Measurements from ENCODE around the gene MLF2. TPM values are rescaled to one million over a fixed set of nuclear protein-coding genes. Genes with fewer than 3 reads are reported as not detected.
A peak's percentile ranks its signal among the peaks of the same experiment; 100 is the strongest.

MLF2 gene
- polyA plus RNA-seq, 1 donor = 174 TPM

- Histone ChIP-seq H3K4me3 (ENCODE audit: low read length) (no peak overlapping the region), H3K27ac (ENCODE audit: low read length) (no peak overlapping the region), H3K9me3 (ENCODE audit: control insufficient read depth, low read depth, low read length) (no peaks in the 10 kb centered on the region), H3K27me3 (ENCODE audit: control insufficient read depth, insufficient read depth, low read length) (peaks cover 10% of the 10 kb centered on the region), H3K36me3 (ENCODE audit: control insufficient read depth, insufficient read depth, low read length) (peaks cover 26% of the 10 kb centered on the region), H3K4me1 (ENCODE audit: control insufficient read depth, insufficient read depth, low read length) (peaks cover 39% of the 10 kb centered on the region)
- WGBS (ENCODE audit: insufficient coverage, low lambda C conversion rate) = 100% methylated on average over 2 of the region's 12 CpGs
- no peak for DNase-seq
These were observed 18.8 kb upstream of the MLF2 start for GRCh38 chr12:6771509-6772330.

- no peak for DNase-seq
- Histone ChIP-seq H3K4me1 (ENCODE audit: control insufficient read depth, insufficient read depth, low read length) (peaks cover 33% of the 10 kb centered on the region), H3K27ac (ENCODE audit: low read length) (no peak overlapping the region), H3K9me3 (ENCODE audit: control insufficient read depth, low read depth, low read length) (no peaks in the 10 kb centered on the region), H3K4me3 (ENCODE audit: low read length) (no peak overlapping the region), H3K36me3 (ENCODE audit: control insufficient read depth, insufficient read depth, low read length) (peaks cover 26% of the 10 kb centered on the region), H3K27me3 (ENCODE audit: control insufficient read depth, insufficient read depth, low read length) (peaks cover 10% of the 10 kb centered on the region)
- no CpG with 5 or more reads among the region's 4 CpGs for WGBS (ENCODE audit: insufficient coverage, low lambda C conversion rate)
These were observed 18.2 kb upstream of the MLF2 start for GRCh38 chr12:6771091-6771495.

- H3K27me3 ChIP-seq (ENCODE audit: control insufficient read depth, insufficient read depth, low read length) = peaks cover 10% of the 10 kb centered on the region
- no peak overlapping the region for H3K4me3 ChIP-seq (ENCODE audit: low read length)
- no peak overlapping the region for H3K27ac ChIP-seq (ENCODE audit: low read length)
- peaks cover 34% of the 10 kb centered on the region for H3K4me1 ChIP-seq (ENCODE audit: control insufficient read depth, insufficient read depth, low read length)
- no peak for DNase-seq
- H3K36me3 ChIP-seq (ENCODE audit: control insufficient read depth, insufficient read depth, low read length) = peaks cover 26% of the 10 kb centered on the region
- WGBS (ENCODE audit: insufficient coverage, low lambda C conversion rate) = 100% methylated on average over 1 of the region's 10 CpGs
- H3K9me3 ChIP-seq (ENCODE audit: control insufficient read depth, low read depth, low read length) = no peaks in the 10 kb centered on the region
These were observed 17.7 kb upstream of the MLF2 start for GRCh38 chr12:6770600-6770999.

- Histone ChIP-seq H3K9me3 (ENCODE audit: control insufficient read depth, low read depth, low read length) (no peaks in the 10 kb centered on the region), H3K36me3 (ENCODE audit: control insufficient read depth, insufficient read depth, low read length) (peaks cover 26% of the 10 kb centered on the region), H3K4me3 (ENCODE audit: low read length) (no peak overlapping the region), H3K27ac (ENCODE audit: low read length) (no peak overlapping the region), H3K4me1 (ENCODE audit: control insufficient read depth, insufficient read depth, low read length) (peaks cover 34% of the 10 kb centered on the region), H3K27me3 (ENCODE audit: control insufficient read depth, insufficient read depth, low read length) (peaks cover 10% of the 10 kb centered on the region)
- no peak for DNase-seq
- no CpG with 5 or more reads among the region's 12 CpGs for WGBS (ENCODE audit: insufficient coverage, low lambda C conversion rate)
These were observed 17.2 kb upstream of the MLF2 start for GRCh38 chr12:6770094-6770493.

- H3K27ac ChIP-seq (ENCODE audit: low read length) = no peak overlapping the region
- peaks cover 34% of the 10 kb centered on the region for H3K4me1 ChIP-seq (ENCODE audit: control insufficient read depth, insufficient read depth, low read length)
- peaks cover 26% of the 10 kb centered on the region for H3K36me3 ChIP-seq (ENCODE audit: control insufficient read depth, insufficient read depth, low read length)
- 80% methylated on average over 1 of the region's 4 CpGs for WGBS (ENCODE audit: insufficient coverage, low lambda C conversion rate)
- H3K9me3 ChIP-seq (ENCODE audit: control insufficient read depth, low read depth, low read length) = no peaks in the 10 kb centered on the region
- DNase-seq = no peak
- peaks cover 10% of the 10 kb centered on the region for H3K27me3 ChIP-seq (ENCODE audit: control insufficient read depth, insufficient read depth, low read length)
- no peak overlapping the region for H3K4me3 ChIP-seq (ENCODE audit: low read length)
These were observed 16.7 kb upstream of the MLF2 start for GRCh38 chr12:6769666-6770065.

GRCh38 chr12:6768990-6769389 lies 16.0 kb upstream of the MLF2 start:
- Histone ChIP-seq H3K4me1 (ENCODE audit: control insufficient read depth, insufficient read depth, low read length) (peaks cover 38% of the 10 kb centered on the region), H3K36me3 (ENCODE audit: control insufficient read depth, insufficient read depth, low read length) (peaks cover 26% of the 10 kb centered on the region), H3K27ac (ENCODE audit: low read length) (peak overlapping the region; percentile 39), H3K27me3 (ENCODE audit: control insufficient read depth, insufficient read depth, low read length) (peaks cover 8% of the 10 kb centered on the region), H3K9me3 (ENCODE audit: control insufficient read depth, low read depth, low read length) (no peaks in the 10 kb centered on the region), H3K4me3 (ENCODE audit: low read length) (peak overlapping the region; percentile 82)
- WGBS (ENCODE audit: insufficient coverage, low lambda C conversion rate) = no CpG with 5 or more reads among the region's 6 CpGs
- DNase-seq = no peak

- no peaks in the 10 kb centered on the region for H3K9me3 ChIP-seq (ENCODE audit: control insufficient read depth, low read depth, low read length)
- peaks cover 26% of the 10 kb centered on the region for H3K36me3 ChIP-seq (ENCODE audit: control insufficient read depth, insufficient read depth, low read length)
- DNase-seq = no peak
- WGBS (ENCODE audit: insufficient coverage, low lambda C conversion rate) = 83% methylated on average over 1 of the region's 6 CpGs
- H3K4me3 ChIP-seq (ENCODE audit: low read length) = peak overlapping the region; percentile 82
- peaks cover 44% of the 10 kb centered on the region for H3K4me1 ChIP-seq (ENCODE audit: control insufficient read depth, insufficient read depth, low read length)
- H3K27me3 ChIP-seq (ENCODE audit: control insufficient read depth, insufficient read depth, low read length) = peaks cover 6% of the 10 kb centered on the region
- peak overlapping the region; percentile 39 for H3K27ac ChIP-seq (ENCODE audit: low read length)
These were observed 15.5 kb upstream of the MLF2 start for GRCh38 chr12:6768437-6768914.

GRCh38 chr12:6767353-6768319 lies 14.7 kb upstream of the MLF2 start:
- peak in 1 of 2 donors; percentile 69 for DNase-seq
- no peaks in the 10 kb centered on the region for H3K27me3 ChIP-seq (ENCODE audit: control insufficient read depth, insufficient read depth, low read length)
- peak overlapping the region; percentile 82 for H3K4me3 ChIP-seq (ENCODE audit: low read length)
- peaks cover 26% of the 10 kb centered on the region for H3K36me3 ChIP-seq (ENCODE audit: control insufficient read depth, insufficient read depth, low read length)
- H3K9me3 ChIP-seq (ENCODE audit: control insufficient read depth, low read depth, low read length) = no peaks in the 10 kb centered on the region
- peak overlapping the region; percentile 48 for H3K27ac ChIP-seq (ENCODE audit: low read length)
- H3K4me1 ChIP-seq (ENCODE audit: control insufficient read depth, insufficient read depth, low read length) = peaks cover 44% of the 10 kb centered on the region
- WGBS (ENCODE audit: insufficient coverage, low lambda C conversion rate) = no CpG with 5 or more reads among the region's 44 CpGs

- H3K4me3 ChIP-seq (ENCODE audit: low read length) = peak overlapping the region; percentile 82
- WGBS (ENCODE audit: insufficient coverage, low lambda C conversion rate) = no CpG with 5 or more reads among the region's 88 CpGs
- no peaks in the 10 kb centered on the region for H3K9me3 ChIP-seq (ENCODE audit: control insufficient read depth, low read depth, low read length)
- H3K27me3 ChIP-seq (ENCODE audit: control insufficient read depth, insufficient read depth, low read length) = no peaks in the 10 kb centered on the region
- peaks cover 44% of the 10 kb centered on the region for H3K4me1 ChIP-seq (ENCODE audit: control insufficient read depth, insufficient read depth, low read length)
- H3K27ac ChIP-seq (ENCODE audit: low read length) = peak overlapping the region; percentile 48
- peaks cover 24% of the 10 kb centered on the region for H3K36me3 ChIP-seq (ENCODE audit: control insufficient read depth, insufficient read depth, low read length)
- peak; percentile 78 to 87 for DNase-seq
These were observed 13.9 kb upstream of the MLF2 start for GRCh38 chr12:6766651-6767349.
